HFFc6 (cell line): ENCODE data around the gene AGXT. TPM values are rescaled to one million over a fixed set of nuclear protein-coding genes. Genes with fewer than 3 reads are reported as not detected.
A peak's percentile ranks its signal among the peaks of the same experiment; 100 is the strongest.

Source experiments
- DNase-seq: peaks from one replicate; pipeline ENCODE4 v3.0.0-alpha.2; 2018
- H3K27ac Mint-ChIP-seq: 2 replicates; pipeline ENCODE4 v1.8.0; 2020; ENCODE audit warnings: mild to moderate bottlenecking, mixed read lengths
- H3K27me3 Mint-ChIP-seq: 2 replicates; pipeline ENCODE4 v1.8.0; 2021; ENCODE audit warnings: mild to moderate bottlenecking, moderate library complexity, mixed read lengths; ENCODE audit not compliant: insufficient read depth
- H3K36me3 Mint-ChIP-seq: 2 replicates; pipeline ENCODE4 v1.8.0; 2021; ENCODE audit warnings: low read depth, mixed read lengths
- H3K4me1 Mint-ChIP-seq: 2 replicates; pipeline ENCODE4 v1.8.0; 2020; ENCODE audit warnings: low read depth, mixed read lengths
- H3K4me3 Mint-ChIP-seq: 2 replicates; pipeline ENCODE4 v1.8.0; 2020; ENCODE audit warnings: mild to moderate bottlenecking, moderate library complexity, mixed read lengths
- H3K9me3 Mint-ChIP-seq: 2 replicates; pipeline ENCODE4 v1.8.0; 2020; ENCODE audit warnings: mild to moderate bottlenecking, mixed read lengths
- CTCF ChIP-seq: fragments of 200-600 bp; sonication (generic); IDR thresholded peaks from 2 replicates; pipeline ENCODE4 v1.5.0; 2021; ENCODE audit warnings: antibody characterized with exemption, mild to moderate bottlenecking
- total RNA-seq, 6 experiments: library from RNA; stranded (reverse); fragmentation: NEBNext Ultra II Directional; extraction: Animal tissue kit (Norgen Biotek cat#: 25700); gene quantifications; 2 replicates in 1 of 6; 3 replicates in 5 of 6; pipeline ENCODE4 v1.2.3, GENCODE V29; 2021

AGXT gene
- total RNA-seq, 6 experiments from 2014 or later, result not detected

GRCh38 chr2:240822280-240822847, 46.3 kb upstream of the AGXT start:
- Mint-ChIP-seq H3K9me3 (peaks cover 11% of the 10 kb centered on the region), H3K27ac (no peak overlapping the region), H3K27me3 (peaks cover 51% of the 10 kb centered on the region), H3K36me3 (peaks cover 9% of the 10 kb centered on the region), H3K4me1 (no peaks in the 10 kb centered on the region), H3K4me3 (no peak overlapping the region)
- DNase-seq, result no peak
- TF ChIP-seq CTCF, result no peak

- H3K27ac Mint-ChIP-seq, result no peak overlapping the region
- H3K4me3 Mint-ChIP-seq, result no peak overlapping the region
- H3K36me3 Mint-ChIP-seq, result peaks cover 9% of the 10 kb centered on the region
- no peaks in the 10 kb centered on the region for H3K4me1 Mint-ChIP-seq
- TF ChIP-seq CTCF, result no peak
- H3K9me3 Mint-ChIP-seq, result peaks cover 11% of the 10 kb centered on the region
- DNase-seq, result no peak
- H3K27me3 Mint-ChIP-seq, result peaks cover 55% of the 10 kb centered on the region
These were observed 44.9 kb upstream of the AGXT start for GRCh38 chr2:240823449-240824336.

GRCh38 chr2:240825476-240825875, 43.1 kb upstream of the AGXT start:
- Mint-ChIP-seq H3K27ac (no peak overlapping the region), H3K27me3 (peaks cover 66% of the 10 kb centered on the region), H3K4me1 (no peaks in the 10 kb centered on the region), H3K4me3 (no peak overlapping the region), H3K36me3 (peaks cover 9% of the 10 kb centered on the region), H3K9me3 (peaks cover 11% of the 10 kb centered on the region)
- DNase-seq, result no peak
- no peak for TF ChIP-seq CTCF

GRCh38 chr2:240831594-240832204, 36.9 kb upstream of the AGXT start:
- DNase-seq, result no peak
- no peak overlapping the region for H3K27ac Mint-ChIP-seq
- H3K27me3 Mint-ChIP-seq, result peaks cover 24% of the 10 kb centered on the region
- H3K36me3 Mint-ChIP-seq, result no peaks in the 10 kb centered on the region
- H3K4me1 Mint-ChIP-seq, result no peaks in the 10 kb centered on the region
- H3K9me3 Mint-ChIP-seq, result no peaks in the 10 kb centered on the region
- H3K4me3 Mint-ChIP-seq, result no peak overlapping the region
- TF ChIP-seq CTCF, result no peak

GRCh38 chr2:240832205-240832727, 36.4 kb upstream of the AGXT start:
- H3K4me1 Mint-ChIP-seq, result no peaks in the 10 kb centered on the region
- peak; percentile 59 for DNase-seq
- no peak overlapping the region for H3K27ac Mint-ChIP-seq
- no peaks in the 10 kb centered on the region for H3K36me3 Mint-ChIP-seq
- H3K27me3 Mint-ChIP-seq, result peaks cover 22% of the 10 kb centered on the region
- H3K4me3 Mint-ChIP-seq, result no peak overlapping the region
- H3K9me3 Mint-ChIP-seq, result no peaks in the 10 kb centered on the region
- no peak for TF ChIP-seq CTCF
